ENCODE data around the gene CYP46A1. TPM values are rescaled to one million over a fixed set of nuclear protein-coding genes. Genes with fewer than 3 reads are reported as not detected.
A peak's percentile ranks its signal among the peaks of the same experiment; 100 is the strongest.

The CYP46A1 gene
- total and polyA plus RNA-seq, 12 donors, result 0.67 to 5.9 (median 2.1) TPM

DNA sequence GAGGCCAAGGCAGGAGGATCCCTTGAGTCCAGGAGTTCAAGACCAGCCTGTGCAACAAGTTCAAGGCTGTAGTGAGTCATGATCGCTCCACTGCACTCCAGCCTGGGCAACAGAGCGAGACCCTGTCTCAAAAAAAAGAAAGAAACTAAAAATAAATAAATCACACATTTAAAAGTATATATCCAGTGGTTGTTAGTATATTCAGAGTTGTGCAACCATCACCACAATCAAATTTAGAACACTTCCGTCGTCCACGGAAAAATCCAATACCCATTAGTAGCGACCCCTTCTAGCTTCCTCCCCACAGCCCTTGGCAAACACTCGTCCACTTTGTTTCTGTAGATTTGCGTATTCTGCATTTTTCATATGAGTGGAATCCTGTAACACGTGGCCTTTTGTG, 64.4 kb downstream of the CYP46A1 start:
- intact Hi-C loops (cut with DNase I), result no loop called here

DNA sequence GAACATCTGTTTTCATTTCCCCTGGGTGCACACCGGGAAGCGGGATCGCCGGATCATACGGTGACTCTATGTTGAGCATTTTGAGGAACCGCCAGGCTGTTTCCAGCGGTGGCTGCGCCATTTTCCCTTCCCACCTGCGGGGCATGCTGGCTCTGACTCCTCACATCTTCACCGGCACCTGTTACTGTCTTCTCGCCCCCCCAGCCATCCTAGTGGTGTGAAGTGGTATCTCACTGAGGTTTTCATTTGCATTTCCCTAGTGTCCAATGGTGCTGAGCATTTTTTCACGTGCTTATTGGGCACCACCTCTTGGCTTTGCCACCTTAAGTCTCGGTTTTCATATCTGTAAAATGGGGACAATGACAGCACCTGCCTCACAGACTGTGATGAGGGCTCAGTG, 65.0 kb downstream of the CYP46A1 start:
- intact Hi-C loops (cut with DNase I), result no loop called here
- no peak for TF ChIP-seq POLR2A (IDR thresholded peaks at IDR 0.05)
- TF ChIP-seq, protein P1, sequence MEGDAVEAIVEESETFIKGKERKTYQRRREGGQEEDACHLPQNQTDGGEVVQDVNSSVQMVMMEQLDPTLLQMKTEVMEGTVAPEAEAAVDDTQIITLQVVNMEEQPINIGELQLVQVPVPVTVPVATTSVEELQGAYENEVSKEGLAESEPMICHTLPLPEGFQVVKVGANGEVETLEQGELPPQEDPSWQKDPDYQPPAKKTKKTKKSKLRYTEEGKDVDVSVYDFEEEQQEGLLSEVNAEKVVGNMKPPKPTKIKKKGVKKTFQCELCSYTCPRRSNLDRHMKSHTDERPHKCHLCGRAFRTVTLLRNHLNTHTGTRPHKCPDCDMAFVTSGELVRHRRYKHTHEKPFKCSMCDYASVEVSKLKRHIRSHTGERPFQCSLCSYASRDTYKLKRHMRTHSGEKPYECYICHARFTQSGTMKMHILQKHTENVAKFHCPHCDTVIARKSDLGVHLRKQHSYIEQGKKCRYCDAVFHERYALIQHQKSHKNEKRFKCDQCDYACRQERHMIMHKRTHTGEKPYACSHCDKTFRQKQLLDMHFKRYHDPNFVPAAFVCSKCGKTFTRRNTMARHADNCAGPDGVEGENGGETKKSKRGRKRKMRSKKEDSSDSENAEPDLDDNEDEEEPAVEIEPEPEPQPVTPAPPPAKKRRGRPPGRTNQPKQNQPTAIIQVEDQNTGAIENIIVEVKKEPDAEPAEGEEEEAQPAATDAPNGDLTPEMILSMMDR (IDR thresholded peaks at IDR 0.05), result peak in 1 of 6 experiments; percentile 11
- Histone ChIP-seq H3K27ac (peak overlapping the region in 1 of 5 donors; percentile 21), H3K36me3 (replicated peaks in 1 of 2) (no peaks in the 10 kb centered on the region), H3K4me3 (no peak overlapping the region), H3K4me1 (replicated peaks in 1 of 2) (peaks cover 32 to 47% of the 10 kb centered on the region in 2 donors), H3K27me3 (no peaks in the 10 kb centered on the region), H3K9me3 (replicated peaks in 1 of 3) (no peaks in the 10 kb centered on the region)
- 81 to 94% (median 88%) methylated on average over 12 to 13 of the region's 13 CpGs for WGBS, 4 donors
- DNase-seq, result no peak

More for the DNA sequence above, 64.4 kb downstream of the CYP46A1 start:
- Histone ChIP-seq H3K36me3 (replicated peaks in 1 of 2) (no peaks in the 10 kb centered on the region), H3K27ac (no peak overlapping the region), H3K9me3 (replicated peaks in 1 of 3) (no peaks in the 10 kb centered on the region), H3K4me3 (no peak overlapping the region), H3K4me1 (replicated peaks in 1 of 2) (peaks cover 32 to 42% of the 10 kb centered on the region in 2 donors), H3K27me3 (no peaks in the 10 kb centered on the region)
- DNase-seq, result no peak
- TF ChIP-seq, protein P1 (IDR thresholded peaks at IDR 0.05), result no peak
- TF ChIP-seq POLR2A (IDR thresholded peaks at IDR 0.05), result no peak
- WGBS, 4 donors, result 73 to 83% (median 81%) methylated on average over 9 of the region's 9 CpGs

DNA sequence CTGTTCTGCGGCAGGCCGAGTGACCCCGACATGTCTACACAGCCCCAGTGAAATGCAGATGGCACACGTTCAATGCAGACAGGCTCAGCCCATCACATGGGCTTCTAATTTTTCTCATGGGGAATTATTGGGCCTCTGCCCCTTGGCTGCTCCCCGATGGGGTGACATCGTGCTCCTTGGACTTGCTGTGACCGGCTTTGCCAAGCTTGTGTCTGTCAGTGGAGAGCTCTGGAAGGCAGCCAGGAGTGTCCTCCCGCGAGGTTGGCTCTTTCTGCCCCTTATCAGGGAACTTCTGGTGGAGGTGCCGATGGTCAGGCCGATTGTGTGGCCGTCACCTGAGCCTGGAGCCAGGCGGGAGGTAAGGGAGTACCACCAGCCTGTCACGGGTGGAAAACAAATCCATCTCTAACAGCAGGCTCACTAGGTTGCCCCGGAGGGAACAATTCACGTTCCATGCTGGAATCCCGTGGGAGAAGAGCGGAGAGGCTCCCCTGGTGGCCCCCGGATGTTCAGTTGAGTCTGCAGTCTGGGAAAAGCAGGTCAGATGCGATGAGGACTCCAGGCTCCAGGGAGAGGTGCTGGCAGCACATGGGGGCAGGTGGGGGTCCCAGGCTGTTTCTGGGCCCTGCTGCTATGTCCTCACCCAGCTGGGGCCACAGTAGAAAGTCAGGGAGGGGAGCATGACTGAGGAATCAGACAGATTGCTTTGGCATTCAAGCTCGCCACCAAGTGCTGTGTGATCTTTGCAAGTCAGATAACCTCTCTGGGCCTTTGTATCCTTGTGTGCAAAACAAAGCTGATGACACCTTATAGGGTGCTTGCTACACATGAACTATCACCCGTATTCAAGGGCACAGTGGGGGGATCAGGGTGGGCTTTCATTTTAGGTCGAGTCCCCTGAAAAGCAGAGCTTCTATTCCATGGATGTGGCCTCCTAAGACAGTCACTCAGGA, 65.9 kb downstream of the CYP46A1 start:
- no peak for TF ChIP-seq POLR2A (IDR thresholded peaks at IDR 0.05)
- TF ChIP-seq, protein P1 (IDR thresholded peaks at IDR 0.05), result no peak
- no peaks in the 10 kb centered on the region for H3K27me3 ChIP-seq
- peak overlapping the region in 1 of 5 donors; percentile 51 for H3K27ac ChIP-seq
- no peak overlapping the region for H3K4me3 ChIP-seq
- peak; percentile 41 to 82 (median 67) for DNase-seq
- H3K9me3 ChIP-seq (replicated peaks in 1 of 3), result no peaks in the 10 kb centered on the region
- H3K36me3 ChIP-seq (replicated peaks in 1 of 2), result no peaks in the 10 kb centered on the region
- intact Hi-C loops (cut with DNase I), result no loop called here
- H3K4me1 ChIP-seq (replicated peaks in 1 of 2), result peaks cover 41 to 56% of the 10 kb centered on the region in 2 donors
- 39 to 49% (median 43%) methylated on average over 10 to 23 of the region's 23 CpGs for WGBS, 4 donors

DNA sequence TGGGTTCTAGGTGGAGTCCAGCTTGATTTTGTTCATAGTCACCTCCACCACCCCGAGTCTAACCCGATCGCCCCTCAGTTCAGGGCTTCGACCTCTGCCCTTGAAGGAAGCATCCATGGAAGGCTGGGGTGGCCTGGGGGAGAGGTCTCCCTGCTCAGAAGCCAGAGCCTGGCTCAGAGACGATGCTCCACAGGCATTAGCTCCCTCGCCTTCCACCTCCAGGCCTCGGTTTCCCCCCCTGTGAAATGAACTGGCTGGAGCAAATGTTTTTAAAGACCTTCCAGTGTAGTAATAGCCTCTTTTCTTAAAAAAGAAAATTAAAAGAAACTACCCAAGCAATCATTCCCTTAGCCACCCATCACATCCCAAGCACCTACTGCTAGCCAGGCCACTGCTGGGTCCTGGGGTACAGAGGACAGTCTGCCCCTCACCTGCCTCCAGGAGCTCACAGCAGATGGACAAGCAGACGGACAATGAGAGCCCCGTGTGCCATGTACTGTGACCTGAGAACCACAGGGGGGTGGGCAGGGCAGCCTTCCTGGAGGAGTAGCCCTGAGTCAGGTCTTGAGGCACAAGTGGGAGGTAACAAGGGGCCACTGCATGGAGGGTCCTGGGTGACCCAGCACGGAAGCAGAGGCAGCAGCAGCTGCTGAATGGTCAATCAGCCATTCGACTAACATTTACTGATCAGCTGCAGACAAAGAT, 66.8 kb downstream of the CYP46A1 start:
- intact Hi-C loops (cut with DNase I), result no loop called here
- no peaks in the 10 kb centered on the region for H3K9me3 ChIP-seq (replicated peaks in 1 of 3)
- H3K36me3 ChIP-seq (replicated peaks in 1 of 2), result no peaks in the 10 kb centered on the region
- peaks cover 48 to 63% of the 10 kb centered on the region in 2 donors for H3K4me1 ChIP-seq (replicated peaks in 1 of 2)
- no peaks in the 10 kb centered on the region for H3K27me3 ChIP-seq
- no peak for TF ChIP-seq POLR2A (IDR thresholded peaks at IDR 0.05)
- WGBS, 4 donors, result 84 to 96% (median 91%) methylated on average over 11 of the region's 11 CpGs
- peak overlapping the region in 1 of 5 donors; percentile 4 for H3K27ac ChIP-seq
- no peak for DNase-seq
- no peak overlapping the region for H3K4me3 ChIP-seq
